DMS114 treated with DMSO at 0.1 percent for 48 hours (cell line): ENCODE measurements around the gene BCAP31.

Source experiments
- DNase-seq: peaks from one replicate; lab custom pipeline; 2025; ENCODE audit not compliant: unreplicated experiment; lab: John Stamatoyannopoulos, UW

Gene BCAP31

DNA sequence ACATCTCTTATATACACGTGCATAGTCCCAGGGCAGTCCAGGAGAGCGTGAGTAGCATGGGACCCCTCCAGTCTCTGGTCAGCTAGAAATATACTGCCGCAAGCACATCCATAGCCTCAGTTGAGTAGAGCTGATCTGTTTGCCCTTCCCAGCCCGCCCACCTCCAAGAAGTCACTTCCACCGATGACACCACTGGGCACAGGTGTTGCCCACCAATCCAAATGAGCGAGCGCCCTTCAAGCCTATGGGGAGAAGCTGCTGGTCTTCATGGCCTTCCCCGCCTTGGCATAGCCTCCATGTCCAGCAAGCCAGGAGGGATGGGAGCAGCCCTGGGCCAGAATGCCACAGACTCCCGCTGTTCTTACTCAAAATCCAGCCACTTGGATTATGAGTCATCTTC lies 67.0 kb downstream of the BCAP31 start:
- no peak for DNase-seq

GRCh38 chrX:153653556-153653955 lies 70.6 kb downstream of the BCAP31 start:
- no peak for DNase-seq

- no peak for DNase-seq
Observed at GRCh38 chrX:153651540-153652079, 72.6 kb downstream of the BCAP31 start.

DNA sequence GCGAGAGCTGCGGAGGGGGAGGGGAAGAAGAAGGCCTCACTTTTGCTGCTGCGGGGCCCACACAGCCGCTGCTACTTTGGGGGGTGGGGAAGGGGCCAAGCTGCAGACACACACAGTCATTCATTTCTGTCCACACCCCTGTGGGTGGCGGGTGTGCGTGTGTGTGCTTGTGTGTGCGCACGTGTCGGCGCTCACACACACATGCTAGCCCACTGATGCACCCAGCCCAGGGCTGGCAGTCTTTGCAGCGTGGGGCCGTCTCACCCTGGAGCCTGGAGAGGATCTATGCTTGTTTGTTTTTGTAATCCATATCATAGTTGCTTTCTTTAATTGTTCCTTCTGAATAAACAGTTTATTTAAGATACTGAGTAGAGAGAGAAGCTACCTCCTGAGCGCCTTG lies 73.2 kb downstream of the BCAP31 start:
- no peak for DNase-seq
